ENCODE data around the gene ESR1. TPM values are rescaled to one million over a fixed set of nuclear protein-coding genes. Genes with fewer than 3 reads are reported as not detected.

ESR1 gene
- polyA plus RNA-seq, 1 of the 3 experiments (the other 2 are of a cell fraction), result under 0.01 TPM

- H2AFZ ChIP-seq (ENCODE audit: low read depth), result no peak overlapping the region
- no peaks in the 10 kb centered on the region for H3K4me1 ChIP-seq (ENCODE audit: control insufficient read depth in 1 of 2, insufficient read depth in 2 of 2, low read depth in 1 of 2, low read length in 1 of 2)
- ChIA-PET POLR2A (no interaction called here), CTCF (no interaction called here)
- no peak for DNase-seq
- H3F3A ChIP-seq (replicated peaks; ENCODE audit: insufficient read depth), result no peaks in the 10 kb centered on the region
- 21% methylated on average over 4 of the region's 4 CpGs for WGBS (ENCODE audit: low lambda C conversion rate)
- H3K4me3 ChIP-seq (ENCODE audit: low read depth in 2 of 2, low read length in 1 of 2), result no peak overlapping the region
- H4K20me1 ChIP-seq (ENCODE audit: insufficient read depth), result no peaks in the 10 kb centered on the region
- TF ChIP-seq RAD21 (IDR thresholded peaks at IDR 0.05; ENCODE audit: low read length), result no peak
- no peak for TF ChIP-seq CTCF (IDR thresholded peaks at IDR 0.05)
- no peak for TF ChIP-seq ELF1 (IDR thresholded peaks at IDR 0.05)
- H3K9me3 ChIP-seq, result no peaks in the 10 kb centered on the region
- H3K9ac ChIP-seq, result no peak overlapping the region
- H3K36me3 ChIP-seq (replicated peaks in 1 of 2; ENCODE audit: control insufficient read depth in 1 of 2, insufficient read depth in 2 of 2, low read length in 1 of 2), result no peaks in the 10 kb centered on the region
- H3K27me3 ChIP-seq (ENCODE audit: insufficient read depth), result no peaks in the 10 kb centered on the region
- no peak overlapping the region for H3K27ac ChIP-seq (ENCODE audit: low read depth in 2 of 2, low read length in 1 of 2)
- H3K4me2 ChIP-seq, result no peak overlapping the region
- no peaks in the 10 kb centered on the region for H3K9me2 ChIP-seq
- no peaks in the 10 kb centered on the region for H3K79me2 ChIP-seq (ENCODE audit: insufficient read depth)
Measured at GRCh38 chr6:152022303-152022702, 214.8 kb downstream of the ESR1 start.

- Histone ChIP-seq H3K27ac (ENCODE audit: low read depth in 2 of 2, low read length in 1 of 2) (no peak overlapping the region), H3K9ac (no peak overlapping the region), H3K36me3 (replicated peaks in 1 of 2; ENCODE audit: control insufficient read depth in 1 of 2, insufficient read depth in 2 of 2, low read length in 1 of 2) (no peaks in the 10 kb centered on the region), H3K9me3 (no peaks in the 10 kb centered on the region), H2AFZ (ENCODE audit: low read depth) (no peak overlapping the region), H3K27me3 (ENCODE audit: insufficient read depth) (no peaks in the 10 kb centered on the region), H3K79me2 (ENCODE audit: insufficient read depth) (no peaks in the 10 kb centered on the region), H4K20me1 (ENCODE audit: insufficient read depth) (no peaks in the 10 kb centered on the region), H3K4me2 (no peak overlapping the region), H3K4me3 (ENCODE audit: low read depth in 2 of 2, low read length in 1 of 2) (no peak overlapping the region), H3K9me2 (no peaks in the 10 kb centered on the region), H3F3A (replicated peaks; ENCODE audit: insufficient read depth) (no peaks in the 10 kb centered on the region), H3K4me1 (ENCODE audit: control insufficient read depth in 1 of 2, insufficient read depth in 2 of 2, low read depth in 1 of 2, low read length in 1 of 2) (no peaks in the 10 kb centered on the region)
- WGBS (ENCODE audit: low lambda C conversion rate), result 18% methylated on average over 2 of the region's 2 CpGs
- ChIA-PET CTCF (interaction anchor here (1.0 kb wide), 1 partner anchor 8 kb away, joined by 3 read pairs; no protein-coding TSS in a partner anchor), POLR2A (no interaction called here)
- no peak for DNase-seq
- TF ChIP-seq RCOR1 (IDR thresholded peaks at IDR 0.05; ENCODE audit: low read length) (no peak), FOXJ3 (CRISPR knock-in tag; IDR thresholded peaks at IDR 0.05) (no peak), RXRA (IDR thresholded peaks at IDR 0.05; ENCODE audit: borderline replicate concordance, low read depth) (no peak), POLR2AphosphoS5 (IDR thresholded peaks at IDR 0.05; ENCODE audit: low read depth, low read length) (no peak), TAF1 (IDR thresholded peaks at IDR 0.05; ENCODE audit: borderline replicate concordance, low read depth, low read length) (no peak), MXI1 (IDR thresholded peaks at IDR 0.05; ENCODE audit: low read depth, low read length) (no peak), JUND (IDR thresholded peaks at IDR 0.05) (no peak), CTCF (IDR thresholded peaks at IDR 0.05) (no peak), EZH2phosphoT487 (IDR thresholded peaks at IDR 0.05; ENCODE audit: borderline replicate concordance, low read depth) (no peak), FOSL2 (IDR thresholded peaks at IDR 0.05; ENCODE audit: borderline replicate concordance, low read depth) (no peak), MEF2A (IDR thresholded peaks at IDR 0.05; ENCODE audit: borderline replicate concordance, low read depth) (no peak), GATA2 (CRISPR knock-in tag; IDR thresholded peaks at IDR 0.05) (no peak)
Measured at GRCh38 chr6:152023613-152024012, 216.1 kb downstream of the ESR1 start.

Data from SK-N-SH (cell line).